GM12878 (cell line): Measurements from ENCODE around the gene INSIG1. TPM values are rescaled to one million over a fixed set of nuclear protein-coding genes. Genes with fewer than 3 reads are reported as not detected.

Experiments used
- ATAC-seq: fragments of 200-7000 bp; cut with Tn5 transposase; 3 replicates; pipeline ENCODE4 v1.9.1; 2020; ENCODE audit warnings: mild to moderate bottlenecking, moderate library complexity
- BruUV-seq: library from RNA; stranded (reverse); fragments of 400-500 nt; replicated peaks from 2 replicates; lab custom pipeline; 2021; lab: Mats Ljungman, UMichigan
- CTCF ChIA-PET: fragments of 300-600 bp; sonication (Branson Sonifier 250); formaldehyde crosslinking; extraction: SDS; loops from one replicate; lab custom pipeline; 2021; ENCODE audit warnings: inconsistent platforms; lab: Yijun Ruan, JAX
- POLR2A ChIA-PET: fragments of 350-600 bp; formaldehyde crosslinking; extraction: SDS; loops from one replicate; lab custom pipeline; 2021; ENCODE audit warnings: inconsistent platforms; lab: Charles Lee
- RAD21 ChIA-PET: fragments of 300-600 bp; sonication (Branson Sonifier 250); formaldehyde crosslinking; loops from one replicate; lab custom pipeline; 2023; ENCODE audit warnings: antibody characterized with exemption; ENCODE audit not compliant: unreplicated experiment; lab: Charles Lee
- SMC1A ChIA-PET: fragments of 300-600 bp; sonication (Branson Sonifier 250); formaldehyde crosslinking; loops from one replicate; lab custom pipeline; 2023; ENCODE audit not compliant: unreplicated experiment, uncharacterized antibody; lab: Charles Lee
- DNase-seq: peaks from one replicate; pipeline ENCODE4 v3.0.0-alpha.2; 2011; ENCODE audit warnings: low read depth, low spot score
- FAIRE-seq: peaks from 3 replicates; lab custom pipeline; 2011; peaks lifted over from hg19 to GRCh38; lab: Jason Lieb, UNC
- H2AFZ ChIP-seq: 2 replicates; pipeline ENCODE4 v1.6.0; 2011; ENCODE audit warnings: low read depth, low read length, control low read depth; ENCODE audit not compliant: control insufficient read depth
- H3K27ac ChIP-seq: 2 replicates; pipeline ENCODE4 v1.5.1; 2011; ENCODE audit warnings: control low read depth; ENCODE audit not compliant: control insufficient read depth, insufficient read depth
- H3K27me3 ChIP-seq, 2 experiments: replicated peaks in 1 of 2; 2 replicates each; pipeline versions ENCODE4 v1.6.0 to v1.6.1; 2011; ENCODE audit warnings: low read length in 1 of 2; ENCODE audit not compliant: control insufficient read depth in 2 of 2, insufficient read depth in 2 of 2
- H3K36me3 ChIP-seq, 2 experiments: 2 replicates each; pipeline ENCODE4 v1.5.1; 2011; ENCODE audit warnings: low read length in 1 of 2; ENCODE audit not compliant: control insufficient read depth in 2 of 2, insufficient read depth in 2 of 2
- H3K4me1 ChIP-seq: 2 replicates; pipeline ENCODE4 v1.6.1; 2011; ENCODE audit warnings: mild to moderate bottlenecking, low read length, moderate library complexity, mixed read lengths; ENCODE audit not compliant: control insufficient read depth, insufficient read depth
- H3K4me2 ChIP-seq: 2 replicates; pipeline ENCODE4 v1.6.0; 2011; ENCODE audit warnings: control low read depth; ENCODE audit not compliant: control insufficient read depth, insufficient read depth
- H3K4me3 ChIP-seq: fragments of 200-600 bp; sonication (generic); 2 replicates; pipeline ENCODE4 v1.5.1; 2016
- H3K79me2 ChIP-seq: 2 replicates; pipeline ENCODE4 v1.6.0; 2011; ENCODE audit warnings: low read length; ENCODE audit not compliant: control insufficient read depth, insufficient read depth
- H3K9ac ChIP-seq: 2 replicates; pipeline ENCODE4 v1.8.0; 2011; ENCODE audit warnings: low read length, control low read depth, mixed read lengths; ENCODE audit not compliant: control insufficient read depth, insufficient read depth
- H3K9me3 ChIP-seq: replicated peaks from 3 replicates; pipeline ENCODE4 v1.5.1; 2011; ENCODE audit warnings: mild to moderate bottlenecking, low read length; ENCODE audit not compliant: control insufficient read depth, insufficient read depth
- H4K20me1 ChIP-seq: 2 replicates; pipeline ENCODE4 v1.6.0; 2011; ENCODE audit not compliant: control insufficient read depth, insufficient read depth
- ATF7 ChIP-seq: fragments of 450-650 bp; IDR thresholded peaks from 2 replicates; pipeline ENCODE4 v1.6.1; 2016; ENCODE audit warnings: low read depth, mild to moderate bottlenecking
- BCLAF1 ChIP-seq: fragments of 450-650 bp; IDR thresholded peaks from 2 replicates; pipeline ENCODE4 v1.6.1; 2017; ENCODE audit warnings: antibody characterized with exemption, mild to moderate bottlenecking, moderate library complexity
- ESRRA ChIP-seq: IDR thresholded peaks from 2 replicates; pipeline ENCODE4 v1.6.1; 2012; ENCODE audit warnings: mild to moderate bottlenecking, low read length, improper control_type of control experiment
- JUNB ChIP-seq: IDR thresholded peaks from 2 replicates; pipeline ENCODE4 v1.6.1; 2016; ENCODE audit warnings: antibody characterized with exemption, mild to moderate bottlenecking
- MTA2 ChIP-seq: fragments of 450-650 bp; IDR thresholded peaks from 2 replicates; pipeline ENCODE4 v1.6.1; 2016; ENCODE audit warnings: low read depth, mild to moderate bottlenecking, moderate library complexity
- SIX5 ChIP-seq: IDR thresholded peaks from 2 replicates; pipeline ENCODE4 v1.6.1; 2011; ENCODE audit warnings: mild to moderate bottlenecking, low read depth, low read length, moderate library complexity; ENCODE audit not compliant: severe bottlenecking
- STAT1 ChIP-seq: fragments of 450-650 bp; conservative IDR thresholded peaks from 2 replicates; pipeline ENCODE4 v1.6.1; 2014; ENCODE audit warnings: antibody characterized with exemption, mild to moderate bottlenecking
- SUPT20H ChIP-seq: IDR thresholded peaks from 2 replicates; pipeline ENCODE4 v1.6.1; 2011; ENCODE audit warnings: low read depth, mild to moderate bottlenecking, low read length, moderate library complexity, borderline replicate concordance; ENCODE audit not compliant: control insufficient read depth
- TAF1 ChIP-seq: IDR thresholded peaks from 2 replicates; pipeline ENCODE4 v1.6.1; 2011; ENCODE audit warnings: mild to moderate bottlenecking, low read depth, low read length, borderline replicate concordance
- ZNF24 ChIP-seq: fragments of 450-650 bp; IDR thresholded peaks from 2 replicates; pipeline ENCODE4 v1.6.1; 2017; ENCODE audit warnings: antibody characterized with exemption, mild to moderate bottlenecking
- ZNF274 ChIP-seq: IDR thresholded peaks from one replicate; pipeline ENCODE4 v1.8.0; 2011; ENCODE audit not compliant: insufficient read length, insufficient read depth
- WGBS: methylation state at CpG from one replicate; pipeline ENCODE4 v1.1.6; 2016; ENCODE audit warnings: low lambda C conversion rate; ENCODE audit not compliant: insufficient replicate concordance, insufficient coverage; ENCODE audit errors: missing lambda C conversion rate; 5-methylcytosine and 5-hydroxymethylcytosine counted together
- in situ Hi-C: fragments of 300-500 bp; cut with MboI; formaldehyde crosslinking; loops from 9 replicates; pipeline ENCODE4 v1.14.3; 2018; ENCODE audit warnings: mixed read lengths
- intact Hi-C: fragments of 100-400 bp; cut with micrococcal nuclease; formaldehyde crosslinking; loops from one replicate; pipeline ENCODE4 v1.14.2; 2022; ENCODE audit not compliant: unreplicated experiment
- polyA plus RNA-seq, 11 experiments: library from polyadenylated mRNA; depleted of rRNA in 4 of 11; unstranded in 6 of 11; stranded (reverse) in 5 of 11; fragments of >200 nt; fragmentation: Nextera tagmentation in 4 of 11; fragmentation: Illumina TruSeq in 1 of 11; extraction: Ambion mirVana in 4 of 11; extraction: Trizol in 1 of 11; gene quantifications; 1 replicate in 1 of 11; 2 replicates in 10 of 11; pipeline versions ENCODE4 v1.2.1 to v1.2.3, GENCODE V29; 2011 to 2016; ENCODE audit warnings: inconsistent platforms in 2 of 11, missing spikeins in 2 of 11, low read depth in 1 of 11
- total RNA-seq, 4 experiments: library from RNA; depleted of rRNA in 3 of 4; stranded (reverse); fragments of >200 nt in 3 of 4; fragmentation: Illumina TruSeq in 1 of 4; extraction: Trizol in 1 of 4; gene quantifications; 2 replicates each; pipeline versions ENCODE4 v1.2.1 to v1.2.3, GENCODE V29; 2013 to 2021

INSIG1 gene
- total and polyA plus RNA-seq, 10 of the 15 experiments (the other 5 are each of a cell fraction or from before 2014, with no cell fraction given), result 29.6 to 168 (median 91.1) TPM

- TF ChIP-seq ATF7, result no peak
- no peak for TF ChIP-seq ESRRA
- TF ChIP-seq TAF1, result no peak
- no peak for TF ChIP-seq SIX5
- no peak for TF ChIP-seq STAT1
Observed at GRCh38 chr7:155280446-155281397, 17.0 kb upstream of the INSIG1 start (continued).

GRCh38 chr7:155281398-155281969 lies 16.2 kb upstream of the INSIG1 start:
- Histone ChIP-seq H3K27ac (no peak overlapping the region), H4K20me1 (no peaks in the 10 kb centered on the region), H3K4me2 (no peak overlapping the region), H3K9me3 (no peaks in the 10 kb centered on the region; the same call in 2 of the 3 replicates), H3K27me3 (peaks cover 0 to 3% of the 10 kb centered on the region in 2 experiments; a peak in 1 of 4 replicates)
- intact Hi-C loops, result loop anchor here (5.0 kb wide), 1 partner anchor 74 kb away; no protein-coding TSS in a partner anchor
- CTCF ChIA-PET, result interaction anchor here (1.9 kb wide), 1 partner anchor 63 kb away, joined by 5 read pairs; no protein-coding TSS in a partner anchor
- no TSS peak for BruUV-seq
- ATAC-seq, result no peak
- TF ChIP-seq MTA2, result no peak
- no peak for TF ChIP-seq ZNF24
- no peak for TF ChIP-seq SUPT20H
- TF ChIP-seq ZNF274, result no peak
- TF ChIP-seq JUNB, result no peak
- TF ChIP-seq BCLAF1, result no peak
- TF ChIP-seq, all 136 proteins: peak for 0
- POLR2A ChIA-PET, result no interaction called here
- 85% methylated on average over 9 of the region's 9 CpGs for WGBS
- SMC1A ChIA-PET, result interaction anchor here (1.7 kb wide), 1 partner anchor 8 kb away, joined by 6 read pairs; no protein-coding TSS in a partner anchor
- H3K4me1 ChIP-seq, result peaks cover 24% of the 10 kb centered on the region
- DNase-seq, result no peak
- H3K4me3 ChIP-seq, result no peak overlapping the region
- no peak overlapping the region for H3K9ac ChIP-seq
- RAD21 ChIA-PET, result no interaction called here
- H2AFZ ChIP-seq, result no peak overlapping the region
- no peak for FAIRE-seq
- H3K79me2 ChIP-seq, result no peaks in the 10 kb centered on the region
- in situ Hi-C loops, result no loop called here
- no peaks in the 10 kb centered on the region for H3K36me3 ChIP-seq
